Activated CD4-positive, alpha-beta T cell treated with anti-CD3 and anti-CD28 coated beads for 4 hours (primary cell): ENCODE measurements around the gene ZFP3.
"Not testable (repeated sequence)": the region's sequence is repeated elsewhere in the genome, so short reads cannot be mapped to it uniquely, and the experiment has no call there.

Experiments used
- DNase-seq, 2 donors: peaks; one replicate each; pipeline ENCODE4 v3.0.0-alpha.2; 2020

Gene ZFP3

GRCh38 chr17:5078106-5079028 lies at the start of gene ZFP3:
Gene ZFP3, plus strand, starts transcription at chr17:5078467. Its CDS starts 13,038 bp downstream, at chr17:5091505.
- peak; percentile 72 to 80 for DNase-seq

- DNase-seq, result not testable (repeated sequence)
Measured at GRCh38 chr17:5030168-5030567, 48.1 kb upstream of the ZFP3 start.

GRCh38 chr17:5031365-5032082 lies 46.7 kb upstream of the ZFP3 start:
- peak; percentile 85 to 87 for DNase-seq

GRCh38 chr17:5032865-5033264 lies 45.4 kb upstream of the ZFP3 start:
- no peak for DNase-seq

- DNase-seq, result no peak
Measured at GRCh38 chr17:5033352-5034015, 44.8 kb upstream of the ZFP3 start.

GRCh38 chr17:5034063-5034462 lies 44.2 kb upstream of the ZFP3 start:
- DNase-seq, result no peak

GRCh38 chr17:5034651-5035050 lies 43.6 kb upstream of the ZFP3 start:
- DNase-seq, result no peak

- no peak for DNase-seq
Measured at GRCh38 chr17:5035315-5035714, 43.0 kb upstream of the ZFP3 start, which contains the start of gene SLC52A1. Gene SLC52A1, minus strand, starts transcription at chr17:5035426. Its CDS starts 820 bp downstream, at chr17:5034606.

GRCh38 chr17:5042157-5043022 lies 35.9 kb upstream of the ZFP3 start:
- DNase-seq, result peak; percentile 41 to 47

- no peak for DNase-seq
Measured at GRCh38 chr17:5043524-5043923, 34.7 kb upstream of the ZFP3 start.

GRCh38 chr17:5044630-5045029 lies 33.6 kb upstream of the ZFP3 start:
- DNase-seq, result no peak

GRCh38 chr17:5045496-5045895 lies 32.8 kb upstream of the ZFP3 start:
- no peak for DNase-seq

- DNase-seq, result no peak
Measured at GRCh38 chr17:5047446-5047845, 30.8 kb upstream of the ZFP3 start.

- DNase-seq, result peak; percentile 49 to 66
Measured at GRCh38 chr17:5049314-5049841, 28.9 kb upstream of the ZFP3 start.

GRCh38 chr17:5050278-5050677 lies 28.0 kb upstream of the ZFP3 start:
- DNase-seq, result no peak

GRCh38 chr17:5055543-5055942 lies 22.7 kb upstream of the ZFP3 start:
- no peak for DNase-seq

- no peak for DNase-seq
Measured at GRCh38 chr17:5065227-5065744, 13.0 kb upstream of the ZFP3 start.

GRCh38 chr17:5068236-5068635 lies 10.0 kb upstream of the ZFP3 start:
- no peak for DNase-seq

- no peak for DNase-seq
Measured at GRCh38 chr17:5069724-5070123, 8.5 kb upstream of the ZFP3 start.

GRCh38 chr17:5075472-5075871 lies 2.8 kb upstream of the ZFP3 start:
- DNase-seq, result not testable (repeated sequence)

GRCh38 chr17:5077275-5077674 lies 992 bp upstream of the ZFP3 start:
- DNase-seq, result not testable (repeated sequence)

GRCh38 chr17:5077781-5078105 lies 524 bp upstream of the ZFP3 start:
- DNase-seq, result no peak
